HG02759 (cell line): Measurements from ENCODE around the gene LRTM1.

ENCODE experiments used
- ATAC-seq: cut with Tn5 transposase; IDR thresholded peaks from one replicate; pipeline ENCODE4 v1.9.1; 2021; ENCODE audit warnings: mild to moderate bottlenecking, moderate library complexity; ENCODE audit not compliant: unreplicated experiment

LRTM1 gene

DNA sequence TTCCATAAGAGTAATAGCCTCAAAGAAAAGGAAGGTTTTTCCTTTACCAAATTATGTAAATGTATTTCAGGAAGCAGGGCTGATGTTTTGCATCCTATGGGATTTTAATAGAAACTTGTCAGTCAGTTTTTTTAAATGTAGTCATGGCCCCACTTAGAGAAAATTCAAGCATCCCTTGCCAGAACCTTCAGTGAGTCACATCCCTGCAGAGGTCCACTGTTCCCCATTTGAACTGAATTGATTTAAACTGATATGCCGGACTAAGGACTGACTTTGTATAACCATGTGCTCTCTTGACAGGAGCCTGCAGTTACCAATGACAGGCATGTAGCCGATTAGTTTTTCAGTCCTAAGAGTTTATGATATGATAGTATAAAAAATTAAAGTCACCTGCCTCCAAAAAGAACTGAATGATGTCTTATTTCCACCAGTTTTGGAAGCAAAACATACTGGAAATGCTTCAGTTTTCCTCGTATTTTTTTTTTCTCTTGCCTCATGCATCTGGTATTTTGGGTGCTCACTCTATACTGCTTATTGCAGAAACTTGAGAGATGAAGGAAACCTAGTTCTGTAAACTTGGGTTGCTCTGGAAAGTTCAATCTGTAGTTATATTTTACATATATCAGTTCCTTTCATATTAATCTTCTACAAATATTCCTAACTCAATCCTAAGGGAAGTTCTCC lies 30.7 kb downstream of the LRTM1 start:
- no peak for ATAC-seq

DNA sequence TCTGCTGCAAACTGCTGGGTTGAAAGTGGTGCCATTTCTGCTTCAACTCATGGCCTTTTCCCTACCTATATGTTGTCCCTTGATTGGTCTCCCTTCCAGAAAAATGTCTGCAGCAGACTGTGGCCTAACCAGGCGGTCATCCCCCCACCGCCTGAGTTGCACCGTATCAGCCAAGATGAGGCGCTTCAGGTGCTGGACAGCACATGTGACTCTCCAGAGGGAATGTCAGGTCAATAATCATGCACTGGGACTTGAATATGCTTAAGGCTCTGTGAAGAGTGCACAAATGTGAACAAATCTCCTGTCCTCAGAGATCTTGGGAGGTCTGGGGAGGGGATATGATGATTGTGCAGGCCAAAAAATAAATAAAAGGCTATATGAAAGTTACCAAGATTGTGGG lies 32.2 kb downstream of the LRTM1 start:
- no peak for ATAC-seq

DNA sequence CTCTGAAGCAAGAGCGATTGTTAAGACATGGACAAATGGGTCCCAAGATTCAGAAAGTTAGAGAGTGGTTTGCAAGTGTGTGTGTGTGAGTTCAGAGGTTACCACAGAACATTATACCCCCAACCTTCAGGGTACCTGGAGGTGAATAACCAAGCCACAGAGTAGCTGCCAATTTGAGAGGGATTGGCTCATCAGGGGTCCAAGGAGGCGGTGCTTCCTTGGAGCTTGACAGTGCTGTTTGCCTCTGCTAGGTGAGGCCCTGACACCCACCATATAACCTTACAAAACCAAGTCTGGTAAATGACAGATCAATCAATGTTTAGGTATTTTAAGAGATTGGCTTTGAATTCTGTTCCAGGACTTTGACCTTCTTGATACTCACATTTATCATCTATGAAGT lies 35.7 kb downstream of the LRTM1 start:
- ATAC-seq: no peak

DNA sequence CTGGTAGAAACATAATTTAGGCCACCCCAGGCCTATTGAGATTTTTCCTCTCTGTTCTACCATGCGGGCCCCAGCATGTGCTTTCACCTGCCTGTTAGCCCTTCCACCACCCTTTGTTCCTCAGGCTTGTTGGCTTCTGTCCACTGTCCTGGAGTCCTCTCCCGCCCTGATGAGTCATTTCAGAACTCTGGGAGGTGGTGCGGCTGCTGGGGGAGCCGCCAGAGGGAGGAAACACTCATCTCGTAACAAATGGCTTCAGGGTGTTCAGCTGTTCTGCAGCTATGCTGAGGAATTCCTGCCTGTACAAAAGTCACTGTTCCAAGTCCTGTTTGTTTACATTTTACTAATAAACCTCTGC lies 36.3 kb downstream of the LRTM1 start:
- no peak for ATAC-seq

DNA sequence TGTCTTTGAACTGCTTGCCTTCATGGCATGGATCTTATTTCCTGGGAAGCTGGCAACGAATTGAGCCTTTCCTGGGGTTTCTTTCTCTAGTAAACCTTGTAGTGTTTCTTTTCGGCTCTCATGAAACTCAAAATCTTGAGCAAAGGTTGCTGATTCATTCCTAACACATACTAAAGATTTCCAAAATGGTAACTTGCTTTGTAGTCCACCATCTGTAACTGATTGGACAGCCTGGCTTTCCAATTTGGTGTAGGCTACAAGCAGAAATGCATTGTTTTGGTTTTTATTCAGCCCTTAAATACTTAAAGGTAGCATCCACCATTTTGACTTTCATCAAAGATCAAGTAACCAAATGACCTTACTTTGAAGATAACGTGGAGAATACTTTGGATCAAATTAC lies 38.1 kb downstream of the LRTM1 start:
- ATAC-seq: no peak

DNA sequence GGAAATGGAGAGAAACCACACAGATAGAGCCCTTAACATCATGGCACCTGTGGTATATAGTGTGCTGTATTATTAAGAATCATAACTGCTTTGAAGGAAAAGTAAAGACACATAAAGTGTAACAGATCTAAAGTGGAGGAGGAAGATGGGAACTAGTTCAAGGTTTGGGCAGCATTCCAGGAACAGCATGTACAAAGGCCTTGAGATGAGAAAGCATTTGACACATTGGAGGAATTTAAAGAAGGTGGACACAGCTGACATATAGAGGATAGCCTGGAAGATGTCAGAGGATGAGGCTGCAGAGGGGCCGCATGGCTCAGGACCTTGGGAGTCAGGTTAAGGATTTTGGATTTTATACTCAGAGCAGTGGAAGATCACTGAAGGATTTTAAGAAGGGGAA lies 39.0 kb downstream of the LRTM1 start:
- no peak for ATAC-seq

DNA sequence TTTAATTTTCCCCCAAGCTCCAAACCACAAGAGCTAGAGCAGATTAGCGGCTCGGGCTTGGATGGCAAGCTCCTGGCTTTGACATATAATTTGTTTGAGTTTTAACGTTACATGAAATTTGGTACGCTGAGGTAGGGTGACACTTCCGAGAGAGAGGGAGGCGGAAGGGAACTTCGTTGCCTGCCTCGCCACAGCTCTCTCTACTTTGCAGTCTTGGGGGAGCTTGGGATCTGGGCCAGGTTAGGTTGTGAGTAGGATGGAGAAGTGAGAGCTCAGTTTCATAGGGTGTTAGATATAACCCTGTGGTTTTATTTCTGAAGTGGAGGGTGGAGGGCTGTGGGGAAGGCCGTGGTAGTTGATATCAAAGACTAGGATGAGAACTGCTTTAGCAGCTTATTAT lies 39.7 kb downstream of the LRTM1 start:
- ATAC-seq: no peak

DNA sequence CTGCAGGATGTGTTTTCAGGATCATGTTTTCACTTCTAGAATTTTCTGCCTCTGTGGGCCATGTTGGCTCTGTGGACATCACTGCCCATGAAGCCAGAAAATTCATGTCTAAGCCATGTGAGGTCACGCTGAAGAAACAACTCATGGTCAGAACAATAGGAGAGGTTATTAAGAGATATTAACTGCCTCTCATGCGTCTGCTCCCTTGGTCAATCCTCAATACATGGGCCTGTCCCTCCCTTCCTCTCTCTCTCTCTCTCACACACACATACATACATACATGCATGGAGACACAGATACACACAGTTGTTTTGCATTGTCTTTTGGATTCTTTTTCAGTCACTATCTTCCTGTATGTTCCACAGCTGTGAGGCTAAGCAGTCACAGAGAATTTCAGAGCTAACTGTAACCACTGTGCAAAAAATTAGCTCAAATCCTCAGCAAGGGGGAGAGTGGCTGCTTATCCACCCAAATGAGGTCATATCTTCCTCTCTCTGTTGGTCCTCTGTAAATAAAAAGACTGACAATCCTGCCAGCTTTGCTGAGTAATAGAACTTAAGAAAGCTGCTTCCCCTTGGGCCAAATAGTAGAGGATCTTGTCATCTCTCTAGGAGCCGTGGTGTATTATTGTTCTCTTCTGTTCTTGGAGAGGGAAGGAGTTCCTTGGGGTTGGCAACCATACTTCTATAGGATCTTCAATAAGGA lies 45.6 kb downstream of the LRTM1 start:
- ATAC-seq: no peak

DNA sequence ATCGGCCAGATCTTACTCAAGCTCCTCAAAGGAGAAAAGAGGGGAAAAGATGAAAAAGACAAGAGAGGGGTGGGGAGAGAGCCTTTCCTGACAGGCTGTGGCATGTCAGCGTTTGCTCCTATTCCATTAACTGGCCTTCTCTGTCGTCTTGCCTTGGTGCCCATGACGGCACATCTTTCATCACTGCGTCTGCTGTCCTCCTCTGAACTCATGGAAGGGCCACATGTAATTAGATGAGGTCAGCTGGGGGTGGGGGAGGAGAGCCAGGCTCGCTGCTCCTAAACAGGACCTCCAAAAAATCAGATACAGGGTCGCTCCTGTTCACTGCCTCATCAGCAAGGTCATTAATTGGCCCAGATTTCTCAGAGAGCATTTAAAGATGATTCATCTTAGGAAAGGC lies 49.7 kb downstream of the LRTM1 start:
- no peak for ATAC-seq

DNA sequence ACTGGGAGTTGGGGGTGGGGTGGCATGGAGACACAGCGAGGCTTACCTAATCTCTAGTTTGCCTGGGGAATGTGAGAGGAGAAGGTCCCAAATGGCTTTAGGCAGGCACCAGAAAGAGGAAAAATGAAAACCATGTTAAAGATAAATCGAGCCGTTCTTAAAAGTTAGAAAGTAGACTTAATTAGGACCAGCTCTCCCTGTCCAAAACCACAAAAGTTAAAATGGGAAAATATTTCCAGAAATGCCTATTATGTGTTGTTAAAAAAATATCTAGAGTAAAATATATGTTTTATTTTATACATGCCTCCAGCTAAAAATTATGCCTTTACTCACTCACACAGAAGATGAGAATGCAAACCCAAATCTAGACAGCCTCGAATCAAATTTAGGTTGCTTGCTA lies 50.1 kb downstream of the LRTM1 start:
- no peak for ATAC-seq

DNA sequence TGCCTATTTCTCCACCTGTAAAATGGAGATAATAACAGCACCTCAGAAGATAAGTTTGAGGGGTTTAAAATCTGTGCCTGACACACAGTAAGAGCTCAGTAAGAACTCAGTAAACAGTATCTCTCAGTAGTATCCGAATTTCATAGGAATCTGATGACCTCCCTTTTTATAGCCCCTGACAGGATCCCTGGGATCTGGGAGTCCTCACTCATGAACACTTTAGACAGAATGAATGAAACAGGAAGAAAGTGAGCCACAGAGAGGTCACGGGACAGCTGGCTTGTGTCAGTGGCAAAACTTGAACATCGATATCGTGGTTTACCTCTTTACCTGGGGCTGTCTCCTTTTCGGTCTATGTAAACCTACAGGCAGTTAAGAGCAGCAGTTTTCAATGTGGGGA lies 51.2 kb downstream of the LRTM1 start:
- no peak for ATAC-seq

DNA sequence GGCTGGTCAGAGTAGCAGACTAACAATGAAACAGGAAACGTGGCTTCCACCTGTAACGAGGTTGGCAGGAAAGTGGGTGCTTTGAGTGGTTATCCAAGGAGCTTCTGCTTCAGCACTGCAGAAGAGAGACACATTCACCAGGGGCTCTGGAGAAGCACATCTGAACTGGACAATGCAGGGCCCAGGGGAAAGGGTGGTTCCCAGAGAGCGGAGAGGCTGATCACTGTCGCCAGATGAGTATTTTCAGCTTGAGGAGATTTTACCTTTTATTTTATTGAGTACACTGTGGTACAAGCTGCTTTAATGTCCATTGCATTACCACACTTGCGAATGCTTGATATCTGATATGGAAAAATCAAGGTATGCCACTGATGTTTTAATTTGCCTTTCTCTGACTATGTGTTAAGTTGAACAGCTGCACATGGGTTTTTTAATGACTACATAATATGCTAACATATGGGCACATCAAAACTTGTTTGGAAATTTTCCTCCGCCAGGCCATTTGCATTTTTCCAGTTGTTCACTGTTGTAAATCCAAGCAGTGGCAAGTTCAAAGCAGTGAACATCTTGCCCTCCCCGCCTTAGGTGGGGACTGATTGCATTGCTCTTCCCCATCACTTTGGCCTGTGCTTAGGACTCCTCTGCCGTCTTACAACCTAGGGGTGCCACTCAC lies 52.1 kb downstream of the LRTM1 start:
- no peak for ATAC-seq

DNA sequence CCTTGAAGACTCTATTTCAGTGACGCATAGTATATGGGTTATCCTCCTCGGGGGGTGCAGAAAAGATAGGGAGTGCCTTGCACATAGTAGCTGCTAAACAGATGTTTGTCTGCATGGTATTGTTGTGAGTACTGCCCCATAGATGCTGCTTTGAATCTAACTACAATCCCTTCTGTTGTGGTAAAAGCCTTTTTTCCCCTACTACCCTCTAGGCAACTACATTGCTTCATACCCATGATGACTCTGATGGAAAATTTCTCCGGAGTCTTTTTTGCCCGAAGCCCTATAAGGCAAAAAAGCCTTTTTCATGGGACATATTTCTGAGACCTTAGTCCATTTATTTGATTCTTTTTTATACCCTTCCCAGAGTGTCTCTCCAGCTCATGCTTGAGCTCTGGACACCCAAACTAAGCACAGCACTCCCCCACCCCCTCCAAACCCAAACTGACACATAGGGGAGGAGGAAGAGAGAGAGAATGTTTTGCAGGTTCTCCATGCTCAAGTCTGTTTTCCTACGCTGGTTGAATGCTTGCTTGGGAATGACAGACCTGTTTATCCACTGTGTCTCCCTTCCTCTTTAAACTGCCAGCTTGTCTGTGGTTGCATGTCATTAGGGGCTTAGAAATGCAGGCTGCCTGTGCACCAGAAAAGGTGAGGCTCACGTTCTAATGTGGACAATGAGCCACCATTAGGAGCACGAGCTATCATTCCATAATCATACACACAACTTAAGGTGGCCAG lies 52.9 kb downstream of the LRTM1 start:
- ATAC-seq: no peak

DNA sequence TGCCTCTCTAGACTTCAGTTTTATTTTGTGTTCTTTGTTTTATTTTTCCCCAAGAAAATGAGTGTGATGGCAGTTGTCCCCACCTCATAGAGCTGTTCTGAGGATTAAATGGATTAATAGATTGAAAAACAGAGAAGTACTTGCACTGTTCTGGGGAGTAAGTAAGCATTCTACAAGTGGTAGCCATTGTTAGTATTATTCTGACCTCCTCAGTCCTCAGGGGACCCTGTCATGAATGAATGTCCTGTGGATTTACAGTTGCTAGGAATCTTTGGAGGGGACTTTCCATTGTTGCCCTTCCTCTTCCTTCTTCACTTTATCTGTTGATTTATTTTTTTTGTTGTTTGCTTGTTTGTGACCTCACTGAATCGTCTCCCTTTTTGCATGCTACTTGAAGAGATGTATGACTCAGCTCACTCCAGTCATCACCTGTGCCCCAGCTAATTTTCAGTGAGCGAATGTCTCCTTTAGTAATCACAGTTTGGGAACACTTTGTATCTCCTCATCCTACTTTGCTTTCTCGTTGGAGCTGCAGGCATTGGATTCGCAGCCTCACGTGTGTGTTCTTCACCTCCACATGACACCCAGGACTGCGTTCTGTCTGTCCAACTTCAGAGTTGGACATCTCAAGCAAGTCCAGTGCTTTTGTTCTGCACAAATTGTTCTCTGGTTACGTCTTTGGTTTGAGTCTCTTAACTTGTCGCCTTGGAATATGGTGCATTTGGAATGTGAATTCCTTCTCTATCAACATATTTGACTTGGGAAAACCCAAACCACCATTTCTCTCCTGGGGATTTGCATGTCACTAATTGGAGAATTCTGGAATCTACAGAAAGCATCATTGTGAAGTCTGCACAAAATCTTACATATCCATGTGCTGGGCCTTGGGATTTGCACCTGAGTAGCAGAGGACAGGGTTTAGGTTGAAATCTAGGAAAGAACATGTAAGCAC lies 54.5 kb downstream of the LRTM1 start:
- ATAC-seq: no peak

DNA sequence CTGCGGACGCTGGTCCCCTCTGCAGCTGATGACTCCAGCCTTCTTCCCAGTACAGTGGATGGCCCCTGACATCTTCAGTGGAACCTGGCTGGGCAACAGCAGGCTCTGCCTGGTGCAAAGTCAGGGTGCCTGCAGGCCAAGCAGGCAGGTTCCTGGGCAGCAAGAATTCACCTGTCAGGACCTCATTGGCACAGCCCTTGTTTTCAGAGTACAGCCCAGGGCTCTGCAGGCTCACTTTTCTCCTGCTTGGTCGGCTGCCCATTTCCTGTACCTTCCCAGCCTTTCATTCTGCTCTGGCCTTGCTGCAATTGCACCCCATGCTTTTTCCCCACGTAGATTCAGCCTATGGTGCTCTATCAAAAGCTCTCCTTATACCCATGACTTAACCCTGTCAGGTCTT lies 56.0 kb downstream of the LRTM1 start:
- no peak for ATAC-seq

DNA sequence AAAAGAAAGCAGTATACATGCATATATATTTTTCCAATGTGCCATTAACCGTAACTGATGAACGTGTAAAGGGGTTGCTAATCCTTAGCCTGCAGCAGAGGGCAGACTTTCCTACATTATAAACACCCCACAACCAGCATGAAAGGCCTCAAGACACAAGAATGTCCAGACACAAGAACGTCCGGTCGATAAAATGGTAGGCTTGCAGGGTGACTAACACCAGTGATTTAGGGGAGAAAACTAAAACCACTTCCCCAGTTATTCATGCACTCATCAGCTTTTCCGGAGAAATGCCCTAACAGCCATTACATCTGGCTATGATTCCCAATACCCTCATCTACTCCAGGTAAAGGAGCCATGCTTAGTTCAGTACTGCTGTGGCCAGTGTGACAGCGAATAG lies 57.4 kb downstream of the LRTM1 start:
- no peak for ATAC-seq
